GM18502 (cell line): Measurements from ENCODE around the gene YPEL1.

Experiments
- ATAC-seq: cut with Tn5 transposase; IDR thresholded peaks from one replicate; pipeline ENCODE4 v1.9.1; 2021; ENCODE audit warnings: mild to moderate bottlenecking; ENCODE audit not compliant: unreplicated experiment, poor library complexity

The YPEL1 gene

GRCh38 chr22:21735200-21736083 lies at the start of gene YPEL1:
Gene YPEL1 (minus strand): TSS chr22:21735794. CDS start chr22:21710744, 25,050 bp downstream.
- peak; percentile 80 for ATAC-seq

- no peak for ATAC-seq
Observed at GRCh38 chr22:21780259-21780658, 44.7 kb upstream of the YPEL1 start.

- no peak for ATAC-seq
Observed at GRCh38 chr22:21779444-21779843, 43.9 kb upstream of the YPEL1 start.

GRCh38 chr22:21778705-21779363 lies 43.2 kb upstream of the YPEL1 start:
- ATAC-seq, result no peak

GRCh38 chr22:21771631-21771976 lies 36.0 kb upstream of the YPEL1 start:
- ATAC-seq, result no peak

- no peak for ATAC-seq
Observed at GRCh38 chr22:21768435-21768834, 32.8 kb upstream of the YPEL1 start.

- ATAC-seq, result no peak
Observed at GRCh38 chr22:21766691-21767462, 31.3 kb upstream of the YPEL1 start.

GRCh38 chr22:21765909-21766529 lies 30.4 kb upstream of the YPEL1 start:
- no peak for ATAC-seq

GRCh38 chr22:21764038-21764804 lies 28.6 kb upstream of the YPEL1 start:
- ATAC-seq, result no peak

- no peak for ATAC-seq
Observed at GRCh38 chr22:21762712-21763581, 27.4 kb upstream of the YPEL1 start.

- no peak for ATAC-seq
Observed at GRCh38 chr22:21761994-21762680, 26.5 kb upstream of the YPEL1 start.

- no peak for ATAC-seq
Observed at GRCh38 chr22:21761086-21761485, 25.5 kb upstream of the YPEL1 start.

- ATAC-seq, result no peak
Observed at GRCh38 chr22:21760640-21761039, 25.0 kb upstream of the YPEL1 start.

GRCh38 chr22:21759646-21760376 lies 24.2 kb upstream of the YPEL1 start:
- no peak for ATAC-seq

GRCh38 chr22:21759093-21759492 lies 23.5 kb upstream of the YPEL1 start:
- no peak for ATAC-seq

- ATAC-seq, result no peak
Observed at GRCh38 chr22:21758091-21758864, 22.7 kb upstream of the YPEL1 start.

GRCh38 chr22:21755851-21756284 lies 20.3 kb upstream of the YPEL1 start:
- ATAC-seq, result no peak
